Stimulated activated CD8-positive, alpha-beta memory T cell treated with anti-CD3 and anti-CD28 coated beads, Interleukin-7, amount 100 ng/mL, for 1 hour (primary cell): Measurements from ENCODE around the gene KLHL13.

ENCODE experiments used
- DNase-seq, 2 donors: peaks; one replicate each; pipeline ENCODE4 v3.0.0-alpha.2; 2020; ENCODE audit warnings: low read depth in 2 of 2

KLHL13 gene

DNA sequence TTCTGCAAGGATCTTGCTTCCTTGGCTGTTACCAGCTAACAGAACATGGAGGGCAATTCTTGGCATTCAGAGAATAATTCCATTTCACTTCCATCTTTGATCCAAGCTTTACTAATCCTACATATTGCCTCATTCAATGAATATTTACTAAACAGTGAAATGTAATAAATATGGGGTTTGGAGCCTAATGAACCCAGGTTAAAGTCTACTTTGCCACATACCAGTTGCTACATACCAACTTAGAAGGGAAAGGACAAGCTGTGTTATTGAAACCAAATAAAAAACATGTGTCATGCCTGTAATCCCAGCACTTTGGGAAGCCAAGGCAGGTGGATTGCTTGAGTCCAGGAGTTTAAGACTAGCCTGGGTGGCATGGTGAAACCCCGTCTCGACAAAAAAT lies 265.6 kb downstream of the KLHL13 start:
- DNase-seq: no peak
